GM10248 (cell line): ENCODE data around the gene CALN1.

Experiments
- CTCF ChIA-PET: fragments of 300-600 bp; sonication (Branson Sonifier 250); formaldehyde crosslinking; extraction: SDS; loops from one replicate; lab custom pipeline; 2021; ENCODE audit warnings: antibody characterized with exemption; lab: Yijun Ruan, JAX
- POLR2A ChIA-PET: fragments of 350-650 bp; sonication (Branson Sonifier 250); formaldehyde crosslinking; extraction: SDS; loops from one replicate; lab custom pipeline; 2020; ENCODE audit warnings: antibody characterized with exemption; lab: Yijun Ruan, JAX
- DNase-seq: peaks from one replicate; pipeline ENCODE4 v3.0.0; 2012; ENCODE audit errors: extremely low spot score
- TF ChIP-seq, protein P1 (sequence below): IDR thresholded peaks from 2 replicates; pipeline ENCODE4 v1.5.1; 2012; ENCODE audit warnings: mild to moderate bottlenecking, low read depth; ENCODE audit errors: extremely low read depth, missing control alignments, control extremely low read depth

Gene CALN1

GRCh38 chr7:71974611-71975010 is 437.5 kb downstream of the CALN1 start:
- no peak for DNase-seq
- TF ChIP-seq, protein P1, sequence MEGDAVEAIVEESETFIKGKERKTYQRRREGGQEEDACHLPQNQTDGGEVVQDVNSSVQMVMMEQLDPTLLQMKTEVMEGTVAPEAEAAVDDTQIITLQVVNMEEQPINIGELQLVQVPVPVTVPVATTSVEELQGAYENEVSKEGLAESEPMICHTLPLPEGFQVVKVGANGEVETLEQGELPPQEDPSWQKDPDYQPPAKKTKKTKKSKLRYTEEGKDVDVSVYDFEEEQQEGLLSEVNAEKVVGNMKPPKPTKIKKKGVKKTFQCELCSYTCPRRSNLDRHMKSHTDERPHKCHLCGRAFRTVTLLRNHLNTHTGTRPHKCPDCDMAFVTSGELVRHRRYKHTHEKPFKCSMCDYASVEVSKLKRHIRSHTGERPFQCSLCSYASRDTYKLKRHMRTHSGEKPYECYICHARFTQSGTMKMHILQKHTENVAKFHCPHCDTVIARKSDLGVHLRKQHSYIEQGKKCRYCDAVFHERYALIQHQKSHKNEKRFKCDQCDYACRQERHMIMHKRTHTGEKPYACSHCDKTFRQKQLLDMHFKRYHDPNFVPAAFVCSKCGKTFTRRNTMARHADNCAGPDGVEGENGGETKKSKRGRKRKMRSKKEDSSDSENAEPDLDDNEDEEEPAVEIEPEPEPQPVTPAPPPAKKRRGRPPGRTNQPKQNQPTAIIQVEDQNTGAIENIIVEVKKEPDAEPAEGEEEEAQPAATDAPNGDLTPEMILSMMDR: no peak
- ChIA-PET CTCF (no interaction called here), POLR2A (no interaction called here)

DNA sequence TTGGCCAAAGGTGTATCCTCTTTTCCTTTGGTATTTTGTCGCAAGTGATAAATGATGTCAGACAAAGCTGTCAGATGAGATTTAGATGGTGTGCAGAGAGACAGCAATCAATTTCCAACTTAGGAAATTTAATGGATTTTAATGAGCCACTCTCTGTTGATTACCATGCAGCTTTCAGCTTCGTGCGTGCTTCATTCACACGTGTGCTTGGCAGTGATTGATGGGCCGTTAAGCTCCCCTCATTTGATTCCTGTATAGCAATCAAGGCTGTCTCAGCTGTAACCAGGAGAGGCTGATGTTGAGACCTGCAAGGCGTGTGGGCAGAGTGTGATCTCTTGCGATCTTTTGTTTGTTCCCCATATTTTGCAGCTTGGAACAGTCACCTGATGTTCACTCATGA is 439.6 kb downstream of the CALN1 start:
- TF ChIP-seq, protein P1: no peak
- ChIA-PET POLR2A (no interaction called here), CTCF (no interaction called here)
- no peak for DNase-seq

DNA sequence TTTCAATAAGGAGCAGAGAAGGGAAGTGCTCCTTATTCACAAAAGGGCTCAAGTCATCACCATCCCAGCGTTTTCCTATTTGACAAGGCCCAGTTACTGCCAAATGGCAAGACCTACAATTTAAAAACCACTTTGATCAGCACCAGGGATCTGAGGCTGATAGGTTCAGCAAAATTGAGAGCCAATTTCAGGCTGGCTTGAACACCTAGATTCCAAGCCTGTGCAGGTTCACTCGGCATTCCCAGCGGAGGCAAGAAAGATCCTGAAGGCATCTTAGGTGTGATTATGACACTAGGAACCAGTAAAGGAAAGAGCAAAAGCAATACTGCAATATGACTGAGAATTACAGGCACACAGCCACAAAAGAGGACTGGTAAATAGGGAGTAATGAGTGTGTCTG is 441.4 kb downstream of the CALN1 start:
- no peak for DNase-seq
- TF ChIP-seq, protein P1: no peak
- ChIA-PET CTCF (no interaction called here), POLR2A (no interaction called here)

GRCh38 chr7:71962636-71963035 is 449.5 kb downstream of the CALN1 start:
- DNase-seq: no peak
- TF ChIP-seq, protein P1: no peak
- ChIA-PET POLR2A (no interaction called here), CTCF (no interaction called here)

DNA sequence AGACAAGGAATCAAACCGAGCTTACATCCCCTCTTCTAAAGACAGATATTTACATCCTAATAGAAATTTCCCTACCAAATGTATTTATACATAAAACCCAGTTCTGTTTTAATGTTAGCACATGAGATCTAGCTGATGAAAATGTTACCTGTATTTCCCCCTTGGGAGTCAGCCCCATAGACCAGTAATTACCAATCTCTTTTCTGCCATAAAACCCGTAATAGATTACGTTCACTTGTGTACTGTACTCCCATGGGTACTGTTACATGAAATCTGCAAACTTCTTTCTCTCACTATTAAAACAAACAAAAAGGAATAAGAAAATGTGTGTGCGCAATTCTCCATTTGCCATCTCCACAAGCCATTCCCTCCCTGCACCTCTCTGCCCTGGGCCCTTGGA is 450.9 kb downstream of the CALN1 start:
- CTCF ChIA-PET: no interaction called here
- POLR2A ChIA-PET: no interaction called here
- TF ChIP-seq, protein P1: no peak
- no peak for DNase-seq

DNA sequence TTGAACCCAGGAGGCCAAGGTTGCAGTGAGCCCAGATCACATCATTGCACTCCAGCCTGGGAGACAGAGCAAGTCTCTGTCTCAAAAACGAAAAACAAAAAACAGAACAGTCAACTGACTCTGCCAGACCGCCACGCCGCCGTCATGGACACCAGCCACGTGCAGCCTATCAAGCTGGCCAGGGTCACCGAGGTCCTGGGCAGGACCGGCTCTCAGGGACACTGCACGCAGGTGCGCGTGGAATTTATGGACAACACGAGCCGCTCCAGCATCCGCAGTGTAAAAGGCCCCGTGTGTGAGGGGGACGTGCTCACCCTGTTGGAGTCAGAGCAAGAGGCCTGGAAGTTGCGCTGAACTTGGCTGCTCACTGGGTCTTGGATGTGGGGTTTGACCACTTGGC is 470.0 kb downstream of the CALN1 start:
- CTCF ChIA-PET: interaction anchor here (1.3 kb wide), 1 partner anchor 10 kb away, joined by 3 read pairs; no protein-coding TSS in a partner anchor
- POLR2A ChIA-PET: no interaction called here
- TF ChIP-seq, protein P1: no peak
- no peak for DNase-seq
